ENCODE results near the gene HIP1R. TPM values are rescaled to one million over a fixed set of nuclear protein-coding genes. Genes with fewer than 3 reads are reported as not detected.

The HIP1R gene
- total and polyA plus RNA-seq, 9 donors: 1.4 to 20.2 (median 10.4) TPM

GRCh38 chr12:122862110-122862634, 26.9 kb downstream of the HIP1R start:
- peaks cover 2% of the 10 kb centered on the region for H3K4me1 ChIP-seq (ENCODE audit: insufficient read depth)
- no peaks in the 10 kb centered on the region for H3K36me3 ChIP-seq
- H3K27me3 ChIP-seq: no peaks in the 10 kb centered on the region
- H3K4me3 ChIP-seq: no peak overlapping the region
- TF ChIP-seq CTCF (IDR thresholded peaks at IDR 0.05) (no peak), EP300 (IDR thresholded peaks at IDR 0.05) (no peak), POLR2A (IDR thresholded peaks at IDR 0.05) (no peak)
- peak overlapping the region; percentile 16 to 71 for H3K27ac ChIP-seq
- peak in 3 of 5 donors; percentile 25 to 42 (median 27) for DNase-seq
- intact Hi-C loops (cut with DNase I): loop anchor here (5.0 to 10.0 kb wide), 5 partner anchors 85 to 383 kb away; partner anchors contain the start of genes MPHOSPH9 (in 1 of the 4) and MTRFR (in 1 of the 4)
- 42 to 50% (median 44%) methylated on average over 18 to 20 of the region's 20 CpGs for WGBS, 3 donors
- no peaks in the 10 kb centered on the region for H3K9me3 ChIP-seq

GRCh38 chr12:122862872-122863701, 27.8 kb downstream of the HIP1R start:
- TF ChIP-seq POLR2A (IDR thresholded peaks at IDR 0.05): no peak
- H3K27me3 ChIP-seq: no peaks in the 10 kb centered on the region
- H3K27ac ChIP-seq: peak overlapping the region; percentile 29 to 30
- WGBS, 3 donors: 64 to 73% (median 65%) methylated on average over 11 to 12 of the region's 12 CpGs
- no peaks in the 10 kb centered on the region for H3K9me3 ChIP-seq
- peak in 3 of 5 donors; percentile 26 to 36 (median 32) for DNase-seq
- H3K4me1 ChIP-seq (ENCODE audit: insufficient read depth): peaks cover 5% of the 10 kb centered on the region
- intact Hi-C loops (cut with DNase I): loop anchor here (5.0 to 10.0 kb wide), 5 partner anchors 84 to 382 kb away; partner anchors contain the start of genes MPHOSPH9 (in 1 of the 4) and MTRFR (in 1 of the 4)
- H3K36me3 ChIP-seq: no peaks in the 10 kb centered on the region
- no peak overlapping the region for H3K4me3 ChIP-seq

GRCh38 chr12:122864894-122865253, 29.6 kb downstream of the HIP1R start:
- TF ChIP-seq POLR2A (IDR thresholded peaks at IDR 0.05) (no peak), CTCF (IDR thresholded peaks at IDR 0.05) (no peak), EP300 (IDR thresholded peaks at IDR 0.05) (no peak)
- intact Hi-C loops (cut with DNase I): loop anchor here (5.0 to 10.0 kb wide), 5 partner anchors 82 to 380 kb away; partner anchors contain the start of genes MPHOSPH9 (in 1 of the 4) and MTRFR (in 1 of the 4)
- H3K27ac ChIP-seq: no peak overlapping the region

GRCh38 chr12:122865268-122866231, 30.3 kb downstream of the HIP1R start:
- Histone ChIP-seq H3K4me3 (no peak overlapping the region), H3K9me3 (no peaks in the 10 kb centered on the region), H3K4me1 (ENCODE audit: insufficient read depth) (peaks cover 7% of the 10 kb centered on the region), H3K27ac (no peak overlapping the region), H3K27me3 (no peaks in the 10 kb centered on the region), H3K36me3 (no peaks in the 10 kb centered on the region)
- TF ChIP-seq CTCF (IDR thresholded peaks at IDR 0.05) (no peak), POLR2A (IDR thresholded peaks at IDR 0.05) (no peak), EP300 (IDR thresholded peaks at IDR 0.05) (no peak)
- DNase-seq: peak in 3 of 5 donors; percentile 28 to 40 (median 38)
- WGBS, 3 donors: 83 to 88% (median 87%) methylated on average over 41 to 43 of the region's 43 CpGs
- intact Hi-C loops (cut with DNase I): loop anchor here in 2 of 4 donors (10.0 kb wide), 2 partner anchors 369 to 379 kb away; partner anchors contain the start of genes MPHOSPH9 (in 1 of the 2) and MTRFR (in 1 of the 2)

More at GRCh38 chr12:122864894-122865253, 29.6 kb downstream of the HIP1R start:
- H3K9me3 ChIP-seq: no peaks in the 10 kb centered on the region
- no peaks in the 10 kb centered on the region for H3K27me3 ChIP-seq
- peak in 1 of 5 donors; percentile 24 for DNase-seq
- H3K36me3 ChIP-seq: no peaks in the 10 kb centered on the region
- 87 to 92% (median 89%) methylated on average over 5 of the region's 5 CpGs for WGBS, 3 donors
- no peak overlapping the region for H3K4me3 ChIP-seq
- H3K4me1 ChIP-seq (ENCODE audit: insufficient read depth): peaks cover 7% of the 10 kb centered on the region

Data from ovary (tissue), 9 donors.